KOPT-K1 (cell line): ENCODE data around the gene SMARCC1.

Source experiments
- H3K27ac ChIP-seq: fragments of 200-600 bp; sonication (generic); 2 replicates; pipeline ENCODE4 v1.5.1; 2016; ENCODE audit warnings: antibody characterized with exemption, mild to moderate bottlenecking, low read depth, low read length; ENCODE audit not compliant: poor library complexity, severe bottlenecking
- H3K36me3 ChIP-seq: fragments of 200-600 bp; sonication (generic); 2 replicates; pipeline ENCODE4 v1.5.1; 2017; ENCODE audit warnings: antibody characterized with exemption, mild to moderate bottlenecking, low read length, moderate library complexity; ENCODE audit not compliant: insufficient read depth
- H3K9me3 ChIP-seq: fragments of 200-600 bp; sonication (generic); 2 replicates; pipeline ENCODE4 v1.5.1; 2017; ENCODE audit warnings: antibody characterized with exemption, low read length, mild to moderate bottlenecking; ENCODE audit not compliant: insufficient read depth, poor library complexity, severe bottlenecking

The SMARCC1 gene

GRCh38 chr3:47643092-47643491, 138.6 kb downstream of the SMARCC1 start:
- peaks cover 96% of the 10 kb centered on the region for H3K36me3 ChIP-seq
- no peaks in the 10 kb centered on the region for H3K9me3 ChIP-seq
- H3K27ac ChIP-seq: no peak overlapping the region

DNA sequence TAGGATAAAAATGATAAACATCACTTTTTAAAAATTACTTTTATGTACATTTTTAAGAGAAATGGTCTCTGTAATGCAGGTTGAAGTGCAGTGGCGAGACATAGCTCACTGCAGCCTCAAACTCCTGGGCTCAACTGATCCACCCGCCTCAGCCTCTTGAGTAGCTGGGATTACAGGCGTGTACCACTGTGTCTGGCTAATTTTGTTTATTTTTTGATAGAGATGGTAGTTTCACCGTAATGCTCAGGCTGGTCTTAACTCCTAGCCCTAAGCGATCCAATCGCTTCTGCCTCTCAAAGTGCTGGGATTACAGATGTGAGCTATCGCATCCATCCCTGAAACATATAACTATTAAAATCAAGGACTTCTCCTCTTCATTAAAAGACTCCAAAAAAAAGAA, 140.0 kb downstream of the SMARCC1 start:
- Histone ChIP-seq H3K36me3 (peaks cover 96% of the 10 kb centered on the region), H3K27ac (no peak overlapping the region), H3K9me3 (no peaks in the 10 kb centered on the region)

GRCh38 chr3:47636921-47637320, 144.8 kb downstream of the SMARCC1 start:
- Histone ChIP-seq H3K36me3 (peaks cover 97% of the 10 kb centered on the region), H3K27ac (no peak overlapping the region), H3K9me3 (no peaks in the 10 kb centered on the region)

DNA sequence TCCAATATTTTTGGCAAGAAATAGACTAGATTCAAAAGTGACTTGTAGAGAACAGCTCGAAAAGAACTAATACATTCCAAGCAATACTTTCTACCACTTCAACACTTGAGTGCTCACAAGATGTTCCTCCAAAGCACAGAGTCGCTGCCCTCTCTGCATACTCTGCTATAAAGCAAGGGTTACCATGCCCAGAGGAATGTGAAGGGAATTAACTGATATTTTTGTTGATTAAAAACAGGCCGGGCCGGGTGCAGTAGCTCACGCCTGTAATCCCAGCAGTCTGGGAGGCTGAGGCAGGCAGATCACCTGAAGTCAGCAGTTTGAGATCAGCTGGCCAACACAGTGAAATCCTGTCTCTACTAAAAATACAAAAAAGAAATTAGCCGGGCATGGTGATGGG, 145.5 kb downstream of the SMARCC1 start:
- peaks cover 97% of the 10 kb centered on the region for H3K36me3 ChIP-seq
- no peaks in the 10 kb centered on the region for H3K9me3 ChIP-seq
- no peak overlapping the region for H3K27ac ChIP-seq

DNA sequence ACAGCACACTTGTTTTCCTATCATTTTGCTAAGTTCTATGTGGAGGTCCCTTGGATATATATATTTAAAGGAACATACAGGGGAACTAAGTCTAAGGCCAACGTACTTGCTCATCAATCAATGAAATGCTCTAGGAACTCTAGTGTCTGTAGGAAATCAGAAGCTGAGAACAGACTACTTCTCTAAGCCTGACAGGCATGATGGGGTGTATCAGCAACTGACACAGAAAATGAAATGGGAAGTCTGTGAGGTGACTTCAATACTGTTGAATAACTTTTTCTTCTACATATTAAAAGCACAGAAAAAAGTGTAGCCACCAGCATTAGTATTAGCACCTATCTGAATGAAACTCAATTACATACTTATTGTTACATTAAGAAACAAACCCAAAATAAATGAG, 146.2 kb downstream of the SMARCC1 start:
- H3K36me3 ChIP-seq: peaks cover 97% of the 10 kb centered on the region
- H3K27ac ChIP-seq: no peak overlapping the region
- H3K9me3 ChIP-seq: no peaks in the 10 kb centered on the region

DNA sequence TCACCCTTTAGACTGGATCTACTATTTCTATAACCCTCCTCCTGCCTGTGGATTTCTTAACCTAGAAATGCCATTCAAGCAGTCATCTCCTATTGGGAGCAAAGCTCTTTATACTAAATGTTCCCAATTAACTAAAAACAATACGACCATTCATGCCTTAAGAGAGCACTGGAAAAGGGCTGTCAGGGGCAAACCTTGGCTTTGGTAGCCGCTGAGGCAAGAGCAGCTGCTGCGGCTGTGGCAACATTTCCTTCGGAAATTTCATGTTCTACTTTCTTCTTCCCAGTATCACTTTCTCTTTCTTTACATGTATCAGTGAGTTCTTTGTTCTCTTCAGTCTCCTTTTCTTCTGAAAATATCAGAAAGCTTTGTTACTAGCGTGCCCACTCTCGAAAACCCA, 146.7 kb downstream of the SMARCC1 start:
- no peak overlapping the region for H3K27ac ChIP-seq
- H3K9me3 ChIP-seq: no peaks in the 10 kb centered on the region
- peaks cover 99% of the 10 kb centered on the region for H3K36me3 ChIP-seq

DNA sequence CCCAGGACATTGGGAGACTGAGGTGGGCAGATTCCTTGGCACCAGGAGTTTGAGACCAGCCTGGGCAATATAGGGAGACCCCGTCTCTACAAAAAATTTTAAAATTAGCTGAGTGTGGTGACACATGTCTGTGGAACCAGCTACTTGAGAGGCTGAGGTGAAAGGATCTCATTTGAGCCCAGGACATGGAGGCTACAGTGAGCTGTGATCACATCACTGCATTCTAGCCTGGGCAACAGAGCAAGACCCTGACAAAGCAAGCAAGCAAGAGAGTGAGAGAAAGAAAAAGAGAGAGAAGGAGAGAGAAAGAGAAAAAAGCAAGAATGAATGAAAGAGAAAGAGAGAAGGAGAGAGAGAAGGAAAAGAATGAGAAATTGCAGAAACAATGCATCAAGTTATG, 150.9 kb downstream of the SMARCC1 start:
- H3K27ac ChIP-seq: no peak overlapping the region
- no peaks in the 10 kb centered on the region for H3K9me3 ChIP-seq
- H3K36me3 ChIP-seq: peaks cover 100% of the 10 kb centered on the region

- Histone ChIP-seq H3K27ac (no peak overlapping the region), H3K9me3 (no peaks in the 10 kb centered on the region), H3K36me3 (peaks cover 97% of the 10 kb centered on the region)
Observed at GRCh38 chr3:47629770-47630169, 151.9 kb downstream of the SMARCC1 start.

GRCh38 chr3:47628426-47628825, 153.3 kb downstream of the SMARCC1 start:
- Histone ChIP-seq H3K36me3 (peaks cover 97% of the 10 kb centered on the region), H3K9me3 (no peaks in the 10 kb centered on the region), H3K27ac (no peak overlapping the region)

DNA sequence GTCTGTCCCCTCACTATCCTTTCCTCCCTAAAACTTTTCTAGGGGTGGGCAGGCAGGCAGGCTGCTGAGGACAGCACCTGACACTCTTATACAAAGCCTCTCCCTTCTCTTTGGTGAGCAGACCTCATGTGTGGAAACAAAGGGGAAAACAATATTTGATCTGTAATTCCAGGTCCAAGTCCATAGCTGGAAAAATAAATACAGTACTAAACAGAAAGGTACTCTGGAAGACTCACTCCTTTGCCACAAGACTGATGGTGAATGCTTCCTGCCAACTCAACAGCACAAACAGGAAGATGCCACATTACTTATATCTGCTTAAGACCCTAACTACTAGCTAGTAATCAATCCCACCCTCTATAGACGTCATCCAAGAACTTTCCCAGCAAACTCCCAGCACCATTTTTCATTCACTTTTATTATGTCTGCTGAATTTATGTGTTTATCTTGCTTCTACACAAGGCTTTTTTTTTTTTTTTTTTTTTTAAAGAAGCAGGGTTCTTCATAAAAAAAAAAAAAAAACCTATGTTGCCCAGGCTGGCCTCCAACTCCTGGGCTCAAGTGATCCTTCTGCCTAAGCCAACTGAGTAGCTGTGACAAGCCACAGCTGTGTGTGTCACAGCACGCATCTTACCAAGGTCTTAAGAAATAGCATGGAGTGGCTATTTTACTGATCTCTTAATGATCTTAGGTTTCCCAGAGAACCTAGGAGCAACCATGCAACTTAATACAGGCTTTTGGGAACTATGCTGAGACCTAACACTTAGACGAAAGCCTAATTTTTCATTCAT, 158.8 kb downstream of the SMARCC1 start:
- H3K36me3 ChIP-seq: peaks cover 97% of the 10 kb centered on the region
- H3K27ac ChIP-seq: no peak overlapping the region
- H3K9me3 ChIP-seq: no peaks in the 10 kb centered on the region

- H3K27ac ChIP-seq: no peak overlapping the region
- H3K36me3 ChIP-seq: peaks cover 100% of the 10 kb centered on the region
- no peaks in the 10 kb centered on the region for H3K9me3 ChIP-seq
Observed at GRCh38 chr3:47617086-47618010, 164.3 kb downstream of the SMARCC1 start.

GRCh38 chr3:47614788-47615187, 166.9 kb downstream of the SMARCC1 start:
- Histone ChIP-seq H3K36me3 (peaks cover 100% of the 10 kb centered on the region), H3K27ac (no peak overlapping the region), H3K9me3 (no peaks in the 10 kb centered on the region)

GRCh38 chr3:47613722-47614121, 168.0 kb downstream of the SMARCC1 start:
- Histone ChIP-seq H3K36me3 (peaks cover 100% of the 10 kb centered on the region), H3K9me3 (no peaks in the 10 kb centered on the region), H3K27ac (no peak overlapping the region)

DNA sequence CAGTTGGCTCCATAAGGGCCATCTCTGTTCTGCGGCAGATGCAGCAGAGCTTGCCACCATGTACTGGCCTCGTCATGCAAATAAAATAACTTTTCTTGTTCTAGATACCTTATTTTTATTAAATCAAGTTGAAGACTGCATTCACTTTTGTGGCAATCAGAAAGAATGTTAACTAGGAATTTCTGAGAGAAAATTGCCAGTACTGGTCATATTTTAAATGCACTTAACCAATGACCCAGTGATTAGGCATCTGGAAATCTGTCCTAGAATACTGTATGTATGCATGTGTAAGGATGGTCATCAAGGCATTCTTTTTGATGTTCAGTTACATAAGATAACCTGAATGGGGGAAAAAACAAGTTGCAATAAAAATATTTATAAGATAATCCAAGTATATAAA, 168.8 kb downstream of the SMARCC1 start:
- no peaks in the 10 kb centered on the region for H3K9me3 ChIP-seq
- H3K36me3 ChIP-seq: peaks cover 100% of the 10 kb centered on the region

GRCh38 chr3:47612178-47612577, 169.5 kb downstream of the SMARCC1 start:
- Histone ChIP-seq H3K36me3 (peaks cover 100% of the 10 kb centered on the region), H3K9me3 (no peaks in the 10 kb centered on the region), H3K27ac (no peak overlapping the region)

More for the DNA sequence above, 168.8 kb downstream of the SMARCC1 start:
- H3K27ac ChIP-seq: no peak overlapping the region
